ENCODE data around the gene DUSP14.
"Not testable (repeated sequence)": the region's sequence is repeated elsewhere in the genome, so short reads cannot be mapped to it uniquely, and the experiment has no call there.

Gene DUSP14

DNA sequence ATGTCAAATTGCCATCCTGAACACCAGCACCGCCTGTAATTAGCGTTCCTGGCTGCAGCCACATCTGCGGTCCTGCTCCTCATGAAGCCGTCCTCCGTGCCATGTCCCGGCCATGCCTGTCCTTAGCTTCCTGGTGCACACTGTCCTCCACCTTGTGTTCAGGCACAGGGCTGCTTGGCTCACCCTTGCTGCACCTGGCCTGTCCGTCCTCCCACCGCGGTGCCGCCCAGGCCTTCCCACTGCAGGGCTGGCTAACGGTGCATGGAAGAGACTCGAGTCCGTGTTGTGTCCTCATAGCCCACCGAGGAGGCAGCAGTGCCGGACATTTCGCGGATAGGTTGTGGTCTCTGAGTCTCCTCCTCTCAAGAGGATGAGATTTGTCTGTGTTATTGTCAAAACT lies 20.4 kb downstream of the DUSP14 start:
- no peak overlapping the region for H3K4me3 Mint-ChIP-seq
- H3K9me3 Mint-ChIP-seq, result no peaks in the 10 kb centered on the region
- peak overlapping the region; percentile 12 for H3K27ac Mint-ChIP-seq (ENCODE audit: low read depth)
- no peak for DNase-seq (ENCODE audit: low spot score in 2 of 2)
- peaks cover 7% of the 10 kb centered on the region for H3K4me1 Mint-ChIP-seq
- no peak for ATAC-seq (replicated peaks; ENCODE audit: extremely low read depth, poor library complexity, severe bottlenecking)
- peaks cover 12% of the 10 kb centered on the region for H3K36me3 Mint-ChIP-seq (ENCODE audit: insufficient read depth)
- no peaks in the 10 kb centered on the region for H3K27me3 Mint-ChIP-seq

DNA sequence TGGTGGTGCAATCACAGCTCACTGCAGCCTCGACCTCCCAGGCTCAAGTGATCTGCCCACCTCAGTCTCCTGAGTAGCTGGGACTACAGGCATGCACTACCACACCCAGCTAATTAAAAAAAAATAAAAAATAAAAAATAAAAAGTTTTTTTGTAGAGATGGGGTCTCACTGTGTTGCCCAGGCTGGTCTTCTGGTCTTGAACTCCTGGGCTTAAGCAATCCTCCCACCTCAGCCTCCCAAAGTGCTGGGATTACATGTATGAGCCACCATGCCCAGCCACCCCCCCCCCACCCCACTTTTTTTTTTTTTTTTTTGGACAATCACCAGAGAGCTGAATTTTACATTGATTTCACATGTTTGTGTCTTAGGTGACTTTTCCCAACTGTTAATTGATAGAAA lies 22.0 kb downstream of the DUSP14 start:
- H3K27ac Mint-ChIP-seq (ENCODE audit: low read depth); H3K4me1 Mint-ChIP-seq; H3K27me3 Mint-ChIP-seq; ATAC-seq (replicated peaks; ENCODE audit: extremely low read depth, poor library complexity, severe bottlenecking); H3K4me3 Mint-ChIP-seq; H3K9me3 Mint-ChIP-seq; DNase-seq (ENCODE audit: low spot score in 2 of 2): not testable (repeated sequence)
- peaks cover 21% of the 10 kb centered on the region for H3K36me3 Mint-ChIP-seq (ENCODE audit: insufficient read depth)

GRCh38 chr17:37512442-37513068 lies 22.9 kb downstream of the DUSP14 start:
- Mint-ChIP-seq H3K4me1 (no peaks in the 10 kb centered on the region), H3K27me3 (no peaks in the 10 kb centered on the region), H3K9me3 (no peaks in the 10 kb centered on the region), H3K4me3 (no peak overlapping the region), H3K36me3 (ENCODE audit: insufficient read depth) (peaks cover 26% of the 10 kb centered on the region), H3K27ac (ENCODE audit: low read depth) (peak overlapping the region; percentile 44)
- DNase-seq (ENCODE audit: low spot score in 2 of 2), result no peak
- no peak for ATAC-seq (replicated peaks; ENCODE audit: extremely low read depth, poor library complexity, severe bottlenecking)

DNA sequence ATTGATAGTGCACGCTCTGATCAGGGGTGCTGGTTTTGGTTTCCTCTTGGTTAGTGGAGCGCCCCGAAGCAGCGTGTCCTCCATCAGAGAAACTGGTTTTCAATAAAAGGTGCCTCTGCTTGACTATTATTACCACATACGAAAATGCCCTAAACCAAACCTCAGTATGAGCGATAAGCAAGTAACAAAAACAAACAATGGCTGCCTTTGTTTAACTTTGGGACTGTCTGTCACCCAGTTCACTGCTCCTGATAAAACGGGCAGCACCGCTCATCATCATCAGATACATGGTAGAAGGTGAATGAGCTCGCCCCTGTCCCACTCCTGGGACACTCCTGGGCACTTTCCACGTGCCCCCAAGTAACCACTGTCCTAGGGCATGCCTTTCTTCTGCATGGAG lies 24.0 kb downstream of the DUSP14 start:
- DNase-seq (ENCODE audit: low spot score in 2 of 2) (no peak), ATAC-seq (replicated peaks; ENCODE audit: extremely low read depth, poor library complexity, severe bottlenecking) (no peak)
- Mint-ChIP-seq H3K36me3 (ENCODE audit: insufficient read depth) (peaks cover 38% of the 10 kb centered on the region), H3K9me3 (no peaks in the 10 kb centered on the region), H3K4me3 (no peak overlapping the region), H3K27me3 (no peaks in the 10 kb centered on the region), H3K4me1 (no peaks in the 10 kb centered on the region), H3K27ac (ENCODE audit: low read depth) (no peak overlapping the region)

GRCh38 chr17:37516127-37516571 lies 26.5 kb downstream of the DUSP14 start:
- peaks cover 49% of the 10 kb centered on the region for H3K36me3 Mint-ChIP-seq (ENCODE audit: insufficient read depth)
- H3K27ac Mint-ChIP-seq (ENCODE audit: low read depth), result peak overlapping the region; percentile 19
- no peak for DNase-seq (ENCODE audit: low spot score in 2 of 2)
- ATAC-seq (replicated peaks; ENCODE audit: extremely low read depth, poor library complexity, severe bottlenecking), result no peak
- H3K9me3 Mint-ChIP-seq, result no peaks in the 10 kb centered on the region
- no peak overlapping the region for H3K4me3 Mint-ChIP-seq
- peaks cover 16% of the 10 kb centered on the region for H3K4me1 Mint-ChIP-seq
- H3K27me3 Mint-ChIP-seq, result no peaks in the 10 kb centered on the region

DNA sequence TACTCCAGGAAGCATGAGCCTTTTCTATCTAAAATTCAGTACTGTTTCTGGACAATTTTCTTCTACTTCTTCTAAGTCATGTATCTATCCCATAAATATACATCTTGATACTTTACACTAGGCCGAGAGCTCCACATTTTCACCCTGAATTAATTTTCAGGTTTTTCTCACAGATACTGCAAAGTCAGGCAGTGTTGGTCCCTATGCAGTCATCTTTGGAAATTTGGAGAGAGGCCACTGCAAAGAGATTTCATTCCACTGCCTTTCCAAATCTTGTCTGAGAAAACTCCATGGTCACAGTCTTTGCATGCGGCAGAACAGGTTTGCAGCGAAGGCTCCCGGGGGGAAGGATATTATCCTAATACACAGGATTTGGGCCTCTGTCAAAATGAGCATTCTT lies 28.2 kb downstream of the DUSP14 start:
- DNase-seq (ENCODE audit: low spot score in 2 of 2) (no peak), ATAC-seq (replicated peaks; ENCODE audit: extremely low read depth, poor library complexity, severe bottlenecking) (no peak)
- Mint-ChIP-seq H3K27ac (ENCODE audit: low read depth) (no peak overlapping the region), H3K9me3 (no peaks in the 10 kb centered on the region), H3K4me3 (no peak overlapping the region), H3K36me3 (ENCODE audit: insufficient read depth) (peaks cover 53% of the 10 kb centered on the region), H3K27me3 (no peaks in the 10 kb centered on the region), H3K4me1 (peaks cover 16% of the 10 kb centered on the region)

DNA sequence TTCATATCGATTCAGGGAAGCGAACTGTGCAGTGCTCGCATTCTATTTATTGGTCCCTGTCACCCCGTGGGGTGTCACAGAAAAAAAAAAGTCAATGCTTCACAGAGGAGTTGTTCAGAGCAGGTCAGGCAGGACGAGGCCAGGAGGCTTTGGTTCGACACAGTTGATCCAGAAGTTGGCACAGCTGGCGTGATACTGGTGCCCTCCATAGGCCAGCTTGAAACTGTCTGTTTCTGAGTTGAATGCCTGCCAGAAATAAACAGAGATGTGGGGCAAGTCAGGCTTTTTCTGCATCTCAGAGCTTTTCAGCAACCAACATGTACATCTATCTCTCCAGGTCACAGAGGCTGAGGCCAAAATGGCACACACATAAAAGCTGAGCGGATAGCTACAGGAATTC lies 29.1 kb downstream of the DUSP14 start:
- H3K4me1 Mint-ChIP-seq, result peaks cover 21% of the 10 kb centered on the region
- DNase-seq (ENCODE audit: low spot score in 2 of 2) (no peak), ATAC-seq (replicated peaks; ENCODE audit: extremely low read depth, poor library complexity, severe bottlenecking) (no peak)
- no peaks in the 10 kb centered on the region for H3K27me3 Mint-ChIP-seq
- peak overlapping the region; percentile 29 for H3K27ac Mint-ChIP-seq (ENCODE audit: low read depth)
- H3K4me3 Mint-ChIP-seq, result no peak overlapping the region
- no peaks in the 10 kb centered on the region for H3K9me3 Mint-ChIP-seq
- peaks cover 59% of the 10 kb centered on the region for H3K36me3 Mint-ChIP-seq (ENCODE audit: insufficient read depth)

DNA sequence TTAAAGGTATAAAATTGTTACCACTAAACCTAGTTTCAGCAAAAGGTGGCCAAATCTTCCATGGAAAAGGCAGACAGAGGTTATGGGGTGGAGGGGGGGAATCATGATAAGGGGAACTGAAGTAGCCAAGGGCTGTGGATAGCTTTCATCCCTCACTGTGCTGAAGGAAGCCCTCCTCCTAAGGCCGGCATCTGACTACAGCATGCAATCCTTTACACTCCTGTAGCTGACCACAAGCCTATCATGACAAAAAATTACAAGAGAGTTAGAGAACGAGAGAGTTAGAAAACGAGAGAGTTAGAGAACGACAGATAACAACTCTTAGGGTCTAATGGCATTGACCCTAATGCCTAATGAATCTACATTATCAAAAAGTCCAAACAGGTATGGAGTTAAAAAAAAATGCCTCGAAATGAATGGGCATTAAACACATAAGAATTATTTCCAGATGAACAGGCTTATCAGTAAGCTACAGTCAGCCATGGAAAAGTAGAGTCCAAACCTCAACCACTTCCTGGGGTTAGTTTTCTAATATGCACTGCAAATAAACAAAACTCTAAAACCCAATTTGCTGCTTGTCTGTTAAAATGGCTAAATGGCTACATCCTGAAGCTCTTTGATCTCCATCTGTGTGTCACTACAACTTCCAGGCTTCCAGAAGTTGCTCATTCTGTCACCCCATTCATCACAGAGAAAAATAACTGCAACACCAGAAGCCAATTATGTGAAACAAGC lies 29.7 kb downstream of the DUSP14 start:
- Mint-ChIP-seq H3K36me3 (ENCODE audit: insufficient read depth) (peaks cover 60% of the 10 kb centered on the region), H3K9me3 (no peaks in the 10 kb centered on the region), H3K4me1 (peaks cover 22% of the 10 kb centered on the region), H3K27ac (ENCODE audit: low read depth) (peak overlapping the region; percentile 29), H3K4me3 (no peak overlapping the region), H3K27me3 (no peaks in the 10 kb centered on the region)
- DNase-seq (ENCODE audit: low spot score in 2 of 2) (no peak), ATAC-seq (replicated peaks; ENCODE audit: extremely low read depth, poor library complexity, severe bottlenecking) (no peak)

GRCh38 chr17:37520174-37520573 lies 30.5 kb downstream of the DUSP14 start:
- DNase-seq (ENCODE audit: low spot score in 2 of 2) (no peak), ATAC-seq (replicated peaks; ENCODE audit: extremely low read depth, poor library complexity, severe bottlenecking) (no peak)
- H3K9me3 Mint-ChIP-seq, result no peaks in the 10 kb centered on the region
- H3K36me3 Mint-ChIP-seq (ENCODE audit: insufficient read depth), result peaks cover 62% of the 10 kb centered on the region
- H3K4me1 Mint-ChIP-seq, result peaks cover 22% of the 10 kb centered on the region
- no peak overlapping the region for H3K4me3 Mint-ChIP-seq
- H3K27me3 Mint-ChIP-seq, result no peaks in the 10 kb centered on the region
- no peak overlapping the region for H3K27ac Mint-ChIP-seq (ENCODE audit: low read depth)

- Mint-ChIP-seq H3K27ac (ENCODE audit: low read depth) (peak overlapping the region; percentile 21), H3K4me1 (peaks cover 27% of the 10 kb centered on the region), H3K36me3 (ENCODE audit: insufficient read depth) (peaks cover 62% of the 10 kb centered on the region), H3K4me3 (no peak overlapping the region), H3K9me3 (no peaks in the 10 kb centered on the region), H3K27me3 (no peaks in the 10 kb centered on the region)
- no peak for ATAC-seq (replicated peaks; ENCODE audit: extremely low read depth, poor library complexity, severe bottlenecking)
- no peak for DNase-seq (ENCODE audit: low spot score in 2 of 2)
These were observed 32.1 kb downstream of the DUSP14 start for GRCh38 chr17:37521821-37522220.

- no peaks in the 10 kb centered on the region for H3K27me3 Mint-ChIP-seq
These were observed 34.1 kb downstream of the DUSP14 start for GRCh38 chr17:37523715-37524219.

DNA sequence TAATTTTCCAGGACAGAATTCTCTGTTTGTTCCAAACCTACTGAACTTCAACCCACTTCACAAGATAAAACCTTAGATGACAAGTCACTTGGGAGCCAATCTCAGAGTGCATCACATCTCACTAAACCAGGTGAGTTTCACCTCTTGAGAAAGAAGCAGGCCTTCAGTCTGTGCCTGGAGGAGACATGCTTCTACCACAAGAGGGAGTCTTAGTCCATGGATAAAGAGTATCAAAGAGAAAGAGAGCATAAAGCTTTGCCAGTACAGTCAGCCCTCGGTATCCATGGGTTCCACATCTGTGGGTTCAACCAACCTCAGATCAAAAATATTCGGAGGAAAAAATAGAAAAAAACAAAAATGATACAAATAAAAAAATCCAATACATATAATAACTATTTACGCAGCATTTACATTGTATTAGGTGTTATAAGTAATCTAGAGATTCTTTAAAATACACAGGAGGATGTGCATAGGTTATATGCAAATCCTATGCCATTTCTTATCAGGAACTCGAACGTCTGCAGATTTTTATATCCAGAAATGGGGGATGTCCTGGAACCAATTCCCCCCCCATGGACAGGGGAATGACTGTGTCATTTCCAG lies 37.7 kb downstream of the DUSP14 start:
- H3K36me3 Mint-ChIP-seq (ENCODE audit: insufficient read depth), result peaks cover 47% of the 10 kb centered on the region
- H3K9me3 Mint-ChIP-seq, result no peaks in the 10 kb centered on the region
- H3K27me3 Mint-ChIP-seq, result no peaks in the 10 kb centered on the region
- H3K4me3 Mint-ChIP-seq, result no peak overlapping the region
- no peak for ATAC-seq (replicated peaks; ENCODE audit: extremely low read depth, poor library complexity, severe bottlenecking)
- DNase-seq (ENCODE audit: low spot score in 2 of 2), result no peak
- peak overlapping the region; percentile 38 for H3K27ac Mint-ChIP-seq (ENCODE audit: low read depth)
- H3K4me1 Mint-ChIP-seq, result peaks cover 18% of the 10 kb centered on the region

More at GRCh38 chr17:37523715-37524219, 34.1 kb downstream of the DUSP14 start:
- Mint-ChIP-seq H3K36me3 (ENCODE audit: insufficient read depth) (peaks cover 50% of the 10 kb centered on the region), H3K27ac (ENCODE audit: low read depth) (peak overlapping the region; percentile 36), H3K4me3 (no peak overlapping the region), H3K9me3 (no peaks in the 10 kb centered on the region), H3K4me1 (peaks cover 34% of the 10 kb centered on the region)
- DNase-seq (ENCODE audit: low spot score in 2 of 2) (no peak), ATAC-seq (replicated peaks; ENCODE audit: extremely low read depth, poor library complexity, severe bottlenecking) (no peak)

- DNase-seq (ENCODE audit: low spot score in 2 of 2) (no peak), ATAC-seq (replicated peaks; ENCODE audit: extremely low read depth, poor library complexity, severe bottlenecking) (no peak)
- Mint-ChIP-seq H3K4me3 (no peak overlapping the region), H3K4me1 (peaks cover 11% of the 10 kb centered on the region), H3K36me3 (ENCODE audit: insufficient read depth) (peaks cover 46% of the 10 kb centered on the region), H3K27ac (ENCODE audit: low read depth) (no peak overlapping the region), H3K27me3 (no peaks in the 10 kb centered on the region), H3K9me3 (no peaks in the 10 kb centered on the region)
These were observed 40.7 kb downstream of the DUSP14 start for GRCh38 chr17:37530420-37530819.
